HG02884 (cell line): ENCODE data around the gene LHFPL6.

ENCODE experiments used
- ATAC-seq: cut with Tn5 transposase; IDR thresholded peaks from one replicate; pipeline ENCODE4 v1.9.1; 2021; ENCODE audit warnings: mild to moderate bottlenecking, moderate library complexity; ENCODE audit not compliant: unreplicated experiment

LHFPL6 gene

GRCh38 chr13:39481491-39481890 is 121.5 kb downstream of the LHFPL6 start:
- no peak for ATAC-seq

- ATAC-seq: no peak
Observed at GRCh38 chr13:39474600-39474999, 128.4 kb downstream of the LHFPL6 start.

- no peak for ATAC-seq
Observed at GRCh38 chr13:39469676-39470075, 133.3 kb downstream of the LHFPL6 start.

GRCh38 chr13:39468306-39468705 is 134.7 kb downstream of the LHFPL6 start:
- ATAC-seq: no peak

GRCh38 chr13:39463611-39464010 is 139.4 kb downstream of the LHFPL6 start:
- ATAC-seq: no peak

GRCh38 chr13:39462906-39463305 is 140.1 kb downstream of the LHFPL6 start:
- ATAC-seq: no peak

- no peak for ATAC-seq
Observed at GRCh38 chr13:39462428-39462827, 140.6 kb downstream of the LHFPL6 start.

- ATAC-seq: no peak
Observed at GRCh38 chr13:39461685-39462266, 141.2 kb downstream of the LHFPL6 start.

- no peak for ATAC-seq
Observed at GRCh38 chr13:39457274-39457673, 145.7 kb downstream of the LHFPL6 start.

GRCh38 chr13:39455521-39456175 is 147.3 kb downstream of the LHFPL6 start:
- ATAC-seq: no peak

- no peak for ATAC-seq
Observed at GRCh38 chr13:39452834-39453233, 150.2 kb downstream of the LHFPL6 start.

- no peak for ATAC-seq
Observed at GRCh38 chr13:39452417-39452816, 150.6 kb downstream of the LHFPL6 start.

- ATAC-seq: no peak
Observed at GRCh38 chr13:39451860-39452301, 151.1 kb downstream of the LHFPL6 start.

- ATAC-seq: no peak
Observed at GRCh38 chr13:39451301-39451700, 151.7 kb downstream of the LHFPL6 start.

GRCh38 chr13:39450176-39450575 is 152.8 kb downstream of the LHFPL6 start:
- peak; percentile 44 for ATAC-seq

- no peak for ATAC-seq
Observed at GRCh38 chr13:39448834-39449233, 154.2 kb downstream of the LHFPL6 start.

GRCh38 chr13:39446865-39447264 is 156.1 kb downstream of the LHFPL6 start:
- ATAC-seq: no peak

GRCh38 chr13:39444866-39445265 is 158.1 kb downstream of the LHFPL6 start:
- no peak for ATAC-seq

GRCh38 chr13:39433651-39434050 is 169.3 kb downstream of the LHFPL6 start:
- ATAC-seq: no peak

- ATAC-seq: no peak
Observed at GRCh38 chr13:39432196-39432595, 170.8 kb downstream of the LHFPL6 start.

- ATAC-seq: no peak
Observed at GRCh38 chr13:39422845-39423565, 180.0 kb downstream of the LHFPL6 start.

GRCh38 chr13:39419876-39420275 is 183.1 kb downstream of the LHFPL6 start:
- ATAC-seq: no peak
